GM10248 (cell line): Measurements from ENCODE around the gene GRIK1.

Experiments used
- CTCF ChIA-PET: fragments of 300-600 bp; sonication (Branson Sonifier 250); formaldehyde crosslinking; extraction: SDS; loops from one replicate; lab custom pipeline; 2021; ENCODE audit warnings: antibody characterized with exemption; lab: Yijun Ruan, JAX
- POLR2A ChIA-PET: fragments of 350-650 bp; sonication (Branson Sonifier 250); formaldehyde crosslinking; extraction: SDS; loops from one replicate; lab custom pipeline; 2020; ENCODE audit warnings: antibody characterized with exemption; lab: Yijun Ruan, JAX
- DNase-seq: peaks from one replicate; pipeline ENCODE4 v3.0.0; 2012; ENCODE audit errors: extremely low spot score
- CTCF ChIP-seq: IDR thresholded peaks from 2 replicates; pipeline ENCODE4 v1.5.1; 2012; ENCODE audit warnings: mild to moderate bottlenecking, low read depth; ENCODE audit errors: extremely low read depth, missing control alignments, control extremely low read depth

The GRIK1 gene

GRCh38 chr21:29834617-29835016, 105.2 kb downstream of the GRIK1 start:
- ChIA-PET POLR2A (no interaction called here), CTCF (no interaction called here)
- DNase-seq = no peak
- no peak for TF ChIP-seq CTCF

- CTCF ChIA-PET = no interaction called here
These were observed 107.6 kb downstream of the GRIK1 start for GRCh38 chr21:29832217-29832616.

GRCh38 chr21:29829564-29830275, 110.1 kb downstream of the GRIK1 start:
- TF ChIP-seq CTCF = no peak
- no peak for DNase-seq
- POLR2A ChIA-PET = no interaction called here
- CTCF ChIA-PET = no interaction called here

More at GRCh38 chr21:29832217-29832616, 107.6 kb downstream of the GRIK1 start:
- POLR2A ChIA-PET = no interaction called here
- no peak for TF ChIP-seq CTCF
- no peak for DNase-seq

GRCh38 chr21:29827647-29828046, 112.1 kb downstream of the GRIK1 start:
- ChIA-PET POLR2A (no interaction called here), CTCF (interaction anchor here (1.0 to 1.1 kb wide), 2 partner anchors 9 to 13 kb away, joined by 3 to 4 read pairs; no protein-coding TSS in a partner anchor)
- no peak for TF ChIP-seq CTCF
- no peak for DNase-seq

DNA sequence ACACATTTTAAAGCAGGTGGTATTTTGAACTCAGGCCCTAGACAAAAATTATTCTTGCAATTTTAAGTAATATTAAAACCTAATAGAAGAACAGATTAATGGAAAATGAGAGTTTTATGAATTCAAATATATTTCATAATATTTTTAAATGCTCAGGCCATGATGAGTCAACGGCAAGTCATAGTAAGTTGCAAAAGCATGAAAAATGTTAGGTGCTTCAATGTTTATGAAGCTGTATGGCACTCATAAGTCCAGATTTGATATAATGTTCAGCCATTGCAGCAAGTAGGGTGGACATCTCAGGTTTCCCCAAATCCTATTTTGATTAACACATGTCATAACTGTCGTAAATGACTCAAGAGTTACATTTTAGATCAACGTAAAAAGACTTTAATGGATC, 112.6 kb downstream of the GRIK1 start:
- POLR2A ChIA-PET = no interaction called here
- CTCF ChIA-PET = interaction anchor here (1.0 to 1.1 kb wide), 2 partner anchors 9 to 14 kb away, joined by 3 to 4 read pairs; no protein-coding TSS in a partner anchor
- no peak for DNase-seq
- TF ChIP-seq CTCF = no peak

DNA sequence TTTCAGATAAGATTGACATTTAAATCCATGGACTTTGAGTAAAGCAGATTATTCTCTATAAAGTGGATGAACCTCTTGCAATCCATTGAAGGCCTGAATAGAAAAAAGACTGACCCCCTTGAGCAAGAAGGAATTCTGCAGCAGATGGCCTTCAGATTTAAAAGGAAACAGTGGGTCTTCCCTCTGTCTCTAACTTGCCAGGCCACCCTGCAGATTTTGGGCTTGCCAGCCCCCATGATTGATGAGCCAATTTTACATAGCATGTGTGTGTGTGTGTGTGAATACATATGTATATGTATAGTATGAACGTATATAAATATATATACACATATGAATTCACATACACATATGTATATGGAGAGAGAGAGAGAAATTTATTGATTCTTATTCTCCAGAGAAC, 113.4 kb downstream of the GRIK1 start:
- DNase-seq = no peak
- TF ChIP-seq CTCF = no peak
- CTCF ChIA-PET = no interaction called here
- POLR2A ChIA-PET = no interaction called here
